Gastroesophageal sphincter (tissue), 3 donors: ENCODE measurements around the gene MSL1.

Source experiments
- POLR2A ChIP-seq, 2 donors: fragments of 450-650 bp; IDR thresholded peaks; one replicate each; pipeline ENCODE4 v1.6.1; 2017; ENCODE audit warnings: antibody characterized with exemption in 2 of 2, mild to moderate bottlenecking in 2 of 2, moderate library complexity in 1 of 2
- TF ChIP-seq, protein P1 (sequence below), 4 experiments: fragments of 200-600 bp in 2 of 4; fragments of 450-650 bp in 2 of 4; sonication (generic) in 1 of 4; IDR thresholded peaks; one replicate each; pipeline ENCODE4 v1.5.1; 2017 to 2019; ENCODE audit warnings: antibody characterized with exemption in 4 of 4, mild to moderate bottlenecking in 2 of 4, moderate library complexity in 2 of 4

DNA sequence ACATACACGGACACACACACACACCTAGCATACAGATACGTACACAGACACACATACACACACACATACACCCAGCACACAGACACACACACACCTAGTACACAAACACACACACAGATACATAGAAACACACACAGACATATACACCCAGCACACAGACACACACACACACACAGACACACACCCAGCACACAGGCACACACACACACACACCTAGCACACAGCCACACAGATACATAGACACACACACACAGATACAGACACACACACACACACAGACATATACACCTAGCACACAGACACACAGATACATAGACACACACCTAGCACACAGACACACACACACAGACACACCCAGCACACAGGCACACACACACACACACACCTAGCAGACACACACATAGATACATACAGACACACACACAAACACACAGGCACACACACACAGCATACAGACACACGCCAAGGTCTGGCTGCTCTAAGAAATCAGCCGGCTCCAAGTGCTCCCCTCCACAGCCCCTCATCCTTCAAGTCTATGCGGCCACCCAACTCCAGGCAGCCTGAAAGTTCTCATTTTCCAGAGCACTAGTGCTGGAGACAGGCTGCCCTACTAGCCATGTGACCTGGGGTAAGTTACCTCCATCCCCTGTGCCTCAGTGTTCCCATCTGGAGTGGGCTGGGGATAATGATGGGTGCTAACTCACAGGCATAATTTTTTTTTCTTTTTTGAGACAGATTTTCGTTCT is 34.5 kb upstream of the MSL1 start:
- TF ChIP-seq, protein P1, sequence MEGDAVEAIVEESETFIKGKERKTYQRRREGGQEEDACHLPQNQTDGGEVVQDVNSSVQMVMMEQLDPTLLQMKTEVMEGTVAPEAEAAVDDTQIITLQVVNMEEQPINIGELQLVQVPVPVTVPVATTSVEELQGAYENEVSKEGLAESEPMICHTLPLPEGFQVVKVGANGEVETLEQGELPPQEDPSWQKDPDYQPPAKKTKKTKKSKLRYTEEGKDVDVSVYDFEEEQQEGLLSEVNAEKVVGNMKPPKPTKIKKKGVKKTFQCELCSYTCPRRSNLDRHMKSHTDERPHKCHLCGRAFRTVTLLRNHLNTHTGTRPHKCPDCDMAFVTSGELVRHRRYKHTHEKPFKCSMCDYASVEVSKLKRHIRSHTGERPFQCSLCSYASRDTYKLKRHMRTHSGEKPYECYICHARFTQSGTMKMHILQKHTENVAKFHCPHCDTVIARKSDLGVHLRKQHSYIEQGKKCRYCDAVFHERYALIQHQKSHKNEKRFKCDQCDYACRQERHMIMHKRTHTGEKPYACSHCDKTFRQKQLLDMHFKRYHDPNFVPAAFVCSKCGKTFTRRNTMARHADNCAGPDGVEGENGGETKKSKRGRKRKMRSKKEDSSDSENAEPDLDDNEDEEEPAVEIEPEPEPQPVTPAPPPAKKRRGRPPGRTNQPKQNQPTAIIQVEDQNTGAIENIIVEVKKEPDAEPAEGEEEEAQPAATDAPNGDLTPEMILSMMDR (IDR thresholded peaks at IDR 0.05) = no peak
- no peak for TF ChIP-seq POLR2A (IDR thresholded peaks at IDR 0.05)
